Measurements from ENCODE around the gene TMEM88.

- TF ChIP-seq, protein P1, sequence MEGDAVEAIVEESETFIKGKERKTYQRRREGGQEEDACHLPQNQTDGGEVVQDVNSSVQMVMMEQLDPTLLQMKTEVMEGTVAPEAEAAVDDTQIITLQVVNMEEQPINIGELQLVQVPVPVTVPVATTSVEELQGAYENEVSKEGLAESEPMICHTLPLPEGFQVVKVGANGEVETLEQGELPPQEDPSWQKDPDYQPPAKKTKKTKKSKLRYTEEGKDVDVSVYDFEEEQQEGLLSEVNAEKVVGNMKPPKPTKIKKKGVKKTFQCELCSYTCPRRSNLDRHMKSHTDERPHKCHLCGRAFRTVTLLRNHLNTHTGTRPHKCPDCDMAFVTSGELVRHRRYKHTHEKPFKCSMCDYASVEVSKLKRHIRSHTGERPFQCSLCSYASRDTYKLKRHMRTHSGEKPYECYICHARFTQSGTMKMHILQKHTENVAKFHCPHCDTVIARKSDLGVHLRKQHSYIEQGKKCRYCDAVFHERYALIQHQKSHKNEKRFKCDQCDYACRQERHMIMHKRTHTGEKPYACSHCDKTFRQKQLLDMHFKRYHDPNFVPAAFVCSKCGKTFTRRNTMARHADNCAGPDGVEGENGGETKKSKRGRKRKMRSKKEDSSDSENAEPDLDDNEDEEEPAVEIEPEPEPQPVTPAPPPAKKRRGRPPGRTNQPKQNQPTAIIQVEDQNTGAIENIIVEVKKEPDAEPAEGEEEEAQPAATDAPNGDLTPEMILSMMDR (IDR thresholded peaks at IDR 0.05): no peak
- TF ChIP-seq POLR2A (IDR thresholded peaks at IDR 0.05) (peak in 3 of 4 donors; percentile 47 to 81 (median 78)), EP300 (IDR thresholded peaks at IDR 0.05) (no peak), POLR2AphosphoS5 (IDR thresholded peaks at IDR 0.05) (peak; percentile 80 to 93)
Measured at GRCh38 chr17:7844292-7845154, 10.3 kb upstream of the TMEM88 start.

Measured in upper lobe of left lung (tissue), 4 donors.